Lung (tissue), 13 donors: ENCODE data around the gene SWSAP1. TPM values are rescaled to one million over a fixed set of nuclear protein-coding genes. Genes with fewer than 3 reads are reported as not detected.

Source experiments
- ATAC-seq: fragments of 200-7000 bp; cut with Tn5 transposase; one replicate; pipeline ENCODE4 v1.9.1; 2020; ENCODE audit warnings: moderate number of reproducible peaks; ENCODE audit not compliant: insufficient read depth, low FRiP score
- DNase-seq, 3 donors: peaks; one replicate each; pipeline ENCODE4 v3.0.0-alpha.2; 2013 to 2017
- H3K27ac ChIP-seq, 2 donors: one replicate each; pipeline ENCODE4 v1.5.1; 2013; ENCODE audit warnings: mild to moderate bottlenecking in 2 of 2, moderate library complexity in 2 of 2, control low read depth in 1 of 2, inconsistent platforms in 1 of 2, low read depth in 1 of 2, low read length in 1 of 2
- H3K27me3 ChIP-seq, 3 donors: one replicate each; pipeline ENCODE4 v1.5.1; 2013; ENCODE audit warnings: low read length in 2 of 3; ENCODE audit not compliant: control insufficient read depth in 3 of 3, insufficient read depth in 3 of 3
- H3K36me3 ChIP-seq, 4 donors: one replicate each; pipeline ENCODE4 v1.5.1; 2013; ENCODE audit warnings: low read length in 4 of 4, mild to moderate bottlenecking in 1 of 4, moderate library complexity in 1 of 4; ENCODE audit not compliant: control insufficient read depth in 4 of 4, insufficient read depth in 4 of 4
- H3K4me1 ChIP-seq, 5 donors: one replicate each; pipeline ENCODE4 v1.5.1; 2013; ENCODE audit warnings: low read length in 5 of 5, mild to moderate bottlenecking in 2 of 5, moderate library complexity in 1 of 5; ENCODE audit not compliant: control insufficient read depth in 5 of 5, insufficient read depth in 5 of 5
- H3K4me3 ChIP-seq: one replicate; pipeline ENCODE4 v1.5.1; 2013; ENCODE audit warnings: mild to moderate bottlenecking, control low read depth, moderate library complexity
- H3K9ac ChIP-seq, 2 donors: one replicate each; pipeline ENCODE4 v1.5.1; 2013; ENCODE audit warnings: low read length in 2 of 2, control low read depth in 1 of 2; ENCODE audit not compliant: insufficient read depth in 1 of 2
- H3K9me3 ChIP-seq, 4 donors: one replicate each; pipeline ENCODE4 v1.5.1; 2013; ENCODE audit warnings: low read length in 3 of 4, mild to moderate bottlenecking in 1 of 4, moderate library complexity in 1 of 4; ENCODE audit not compliant: control insufficient read depth in 4 of 4, insufficient read depth in 3 of 4
- CTCF ChIP-seq: IDR thresholded peaks from 2 replicates; pipeline ENCODE4 v1.5.1; 2012; ENCODE audit warnings: mild to moderate bottlenecking; ENCODE audit errors: control extremely low read depth, extremely low read depth
- WGBS, 2 donors: extraction: QIAGEN DNeasy Blood & Tissue Kit; methylation state at CpG; one replicate each; pipeline ENCODE4 v1.1.7; 2013; 5-methylcytosine and 5-hydroxymethylcytosine counted together
- polyA plus RNA-seq, 2 donors: library from polyadenylated mRNA; stranded (reverse); fragments of 200-250 nt; gene quantifications; one replicate each; pipeline ENCODE4 v1.2.1, GENCODE V29; 2013
- small RNA-seq: library from RNA; depleted of rRNA; stranded (forward); fragments of <200 nt; gene quantifications from one replicate; pipeline ENCODE3, GENCODE V24; 2014; ENCODE audit warnings: low replicate concordance
- total RNA-seq, 2 donors: library from RNA; depleted of rRNA in 1 of 2; stranded (reverse); fragments of >200 nt in 1 of 2; gene quantifications; one replicate each; pipeline ENCODE4 v1.2.1, GENCODE V29; 2014 to 2021
- donor health status: control.
- donor health status: control.
- donor health status: Bipolar disorder and iron deficiency.
- donor health status: healthy.
- donor health status: DM: yes; HTN: yes; CAD: no.

Gene SWSAP1
- total and polyA plus RNA-seq, 4 donors = 1.1 to 4.1 (median 3.8) TPM

- Histone ChIP-seq H3K4me3 (no peak overlapping the region), H3K9me3 (peaks cover 0 to 2% (median 0%) of the 10 kb centered on the region in 4 donors), H3K36me3 (no peaks in the 10 kb centered on the region), H3K9ac (no peak overlapping the region), H3K27me3 (peaks cover 0 to 47% (median 36%) of the 10 kb centered on the region in 3 donors), H3K4me1 (peaks cover 0 to 21% (median 10%) of the 10 kb centered on the region in 5 donors), H3K27ac (no peak overlapping the region)
- ATAC-seq (no peak), DNase-seq (no peak)
- no peak for TF ChIP-seq CTCF
- WGBS, 2 donors = 15 to 25% methylated on average over 15 to 22 of the region's 22 CpGs
Measured at GRCh38 chr19:11423791-11424181, 49.3 kb downstream of the SWSAP1 start.

Small RNA genes lying within 50 kb of the gene (small RNA-seq; reads per million reads assigned to genes)
- not detected for gene RF00019

Other genes starting within 250 kb of the SWSAP1 start
- gene SPC24, start 218.9 kb upstream of the SWSAP1 start, total RNA-seq = 1 to 10 TPM; 2.5 to 5.3 TPM
- gene SPC24, start 218.9 kb upstream of the SWSAP1 start, polyA plus RNA-seq = 1 to 10 TPM; 1.3 to 6.5 TPM
- gene KANK2, start 177.1 kb upstream of the SWSAP1 start, total RNA-seq = 100 to 1,000 TPM; 129 to 164 TPM
- 10 to 100 TPM; 90.1 to 96.8 TPM for gene KANK2, start 177.1 kb upstream of the SWSAP1 start, polyA plus RNA-seq
- gene ANGPTL8, start 135.0 kb upstream of the SWSAP1 start, total RNA-seq = not detected
- 1 to 10 TPM in 1 of 2 donors, under 1 TPM in 1; 0.19 to 1.0 TPM for gene ANGPTL8, start 135.0 kb upstream of the SWSAP1 start, polyA plus RNA-seq
- gene DOCK6, start 112.1 kb upstream of the SWSAP1 start, total RNA-seq = 100 to 1,000 TPM in 1 of 2 donors, 10 to 100 TPM in 1; 60.2 to 129 TPM
- gene DOCK6, start 112.1 kb upstream of the SWSAP1 start, polyA plus RNA-seq = 10 to 100 TPM; 38.6 to 87.3 TPM
- gene TSPAN16, start 78.5 kb upstream of the SWSAP1 start, total RNA-seq = not detected
- not detected for gene TSPAN16, start 78.5 kb upstream of the SWSAP1 start, polyA plus RNA-seq
- gene RAB3D, start 35.0 kb upstream of the SWSAP1 start, total RNA-seq = 10 to 100 TPM; 28.0 to 73.2 TPM
- 10 to 100 TPM; 16.0 to 18.6 TPM for gene RAB3D, start 35.0 kb upstream of the SWSAP1 start, polyA plus RNA-seq
- 100 to 1,000 TPM; 101 to 125 TPM for gene TMEM205, start 28.4 kb upstream of the SWSAP1 start, total RNA-seq
- gene TMEM205, start 28.4 kb upstream of the SWSAP1 start, polyA plus RNA-seq = 100 to 1,000 TPM; 129 to 166 TPM
- 10 to 100 TPM; 25.8 to 26.5 TPM for gene CCDC159, start 28.1 kb upstream of the SWSAP1 start, total RNA-seq
- 10 to 100 TPM; 40.9 to 55.2 TPM for gene CCDC159, start 28.1 kb upstream of the SWSAP1 start, polyA plus RNA-seq
- 10 to 100 TPM in 1 of 2 donors, 1 to 10 TPM in 1; 9.1 to 33.2 TPM for gene PLPPR2, start 19.2 kb upstream of the SWSAP1 start, total RNA-seq
- gene PLPPR2, start 19.2 kb upstream of the SWSAP1 start, polyA plus RNA-seq = 10 to 100 TPM; 15.3 to 35.1 TPM
- gene EPOR, start 9.6 kb downstream of the SWSAP1 start, total RNA-seq = 10 to 100 TPM; 14.5 to 20.6 TPM
- 10 to 100 TPM in 1 of 2 donors, 1 to 10 TPM in 1; 8.7 to 14.7 TPM for gene EPOR, start 9.6 kb downstream of the SWSAP1 start, polyA plus RNA-seq
- 10 to 100 TPM; 35.2 to 45.2 TPM for gene RGL3, start 44.6 kb downstream of the SWSAP1 start, total RNA-seq
- gene RGL3, start 44.6 kb downstream of the SWSAP1 start, polyA plus RNA-seq = 10 to 100 TPM; 10.4 to 39.3 TPM
- gene ODAD3, start 60.5 kb downstream of the SWSAP1 start, total RNA-seq = 1 to 10 TPM; 3.9 to 9.8 TPM
- 1 to 10 TPM; 2.0 to 4.5 TPM for gene ODAD3, start 60.5 kb downstream of the SWSAP1 start, polyA plus RNA-seq
- 100 to 1,000 TPM; 115 to 315 TPM for gene PRKCSH, start 61.0 kb downstream of the SWSAP1 start, total RNA-seq
- 100 to 1,000 TPM; 142 to 174 TPM for gene PRKCSH, start 61.0 kb downstream of the SWSAP1 start, polyA plus RNA-seq
- under 1 TPM in 1 of 2 donors, not detected in 1; 0.34 TPM for gene ELAVL3, start 106.4 kb downstream of the SWSAP1 start, total RNA-seq
- gene ELAVL3, start 106.4 kb downstream of the SWSAP1 start, polyA plus RNA-seq = under 1 TPM in 1 of 2 donors, not detected in 1; 0.15 TPM
- gene ZNF653, start 131.2 kb downstream of the SWSAP1 start, total RNA-seq = 10 to 100 TPM in 1 of 2 donors, 1 to 10 TPM in 1; 5.4 to 12.9 TPM
- gene ZNF653, start 131.2 kb downstream of the SWSAP1 start, polyA plus RNA-seq = 10 to 100 TPM in 1 of 2 donors, 1 to 10 TPM in 1; 7.7 to 10.2 TPM
- 10 to 100 TPM; 31.7 to 46.4 TPM for gene ECSIT, start 154.5 kb downstream of the SWSAP1 start, total RNA-seq
- 10 to 100 TPM; 34.4 to 58.8 TPM for gene ECSIT, start 154.5 kb downstream of the SWSAP1 start, polyA plus RNA-seq
- gene CNN1, start 164.2 kb downstream of the SWSAP1 start, total RNA-seq = 10 to 100 TPM; 16.5 to 34.9 TPM
- 10 to 100 TPM; 17.2 to 27.8 TPM for gene CNN1, start 164.2 kb downstream of the SWSAP1 start, polyA plus RNA-seq
- gene ELOF1, start 184.6 kb downstream of the SWSAP1 start, total RNA-seq = 10 to 100 TPM; 19.2 to 64.2 TPM
- gene ELOF1, start 184.6 kb downstream of the SWSAP1 start, polyA plus RNA-seq = 10 to 100 TPM; 56.9 to 82.8 TPM
- 100 to 1,000 TPM in 1 of 2 donors, 10 to 100 TPM in 1; 22.5 to 184 TPM for gene ACP5, start 203.0 kb downstream of the SWSAP1 start, total RNA-seq
- 100 to 1,000 TPM in 1 of 2 donors, 10 to 100 TPM in 1; 95.6 to 301 TPM for gene ACP5, start 203.0 kb downstream of the SWSAP1 start, polyA plus RNA-seq
- 10 to 100 TPM; 10.2 to 30.6 TPM for gene ZNF627, start 222.8 kb downstream of the SWSAP1 start, total RNA-seq
- gene ZNF627, start 222.8 kb downstream of the SWSAP1 start, polyA plus RNA-seq = 1 to 10 TPM; 4.8 to 7.4 TPM